ENCODE results near the gene ARFGAP3.

- TF ChIP-seq CTCF (conservative IDR thresholded peaks at IDR 0.05; ENCODE audit: low read depth in 2 of 2), result no peak
- no peak for TF ChIP-seq REST (IDR thresholded peaks at IDR 0.05; ENCODE audit: unreplicated experiment)
- TF ChIP-seq EZH2 (IDR thresholded peaks at IDR 0.05; ENCODE audit: low read depth, unreplicated experiment), result no peak
- no peak for TF ChIP-seq ETS1 (IDR thresholded peaks at IDR 0.05)
- TF ChIP-seq CREB1 (CRISPR knock-in tag; IDR thresholded peaks at IDR 0.05; ENCODE audit: low read depth), result no peak
- TF ChIP-seq POLR2AphosphoS5 (IDR thresholded peaks at IDR 0.05; ENCODE audit: low read depth), result no peak
- no peak for TF ChIP-seq JUNB (IDR thresholded peaks at IDR 0.05; ENCODE audit: unreplicated experiment)
- no peak for TF ChIP-seq EZH2phosphoT487 (IDR thresholded peaks at IDR 0.05; ENCODE audit: unreplicated experiment)
- no peak for TF ChIP-seq ZNF462 (CRISPR knock-in tag; IDR thresholded peaks at IDR 0.05)
Measured at GRCh38 chr22:42807185-42807584, 49.9 kb downstream of the ARFGAP3 start.

All from GM23338 (cell line).